UCSD-AML1 (cell line): Measurements from ENCODE around the gene IMPACT.

Experiments
- DNase-seq: peaks from one replicate; lab custom pipeline; 2025; ENCODE audit not compliant: unreplicated experiment; lab: John Stamatoyannopoulos, UW

The IMPACT gene

DNA sequence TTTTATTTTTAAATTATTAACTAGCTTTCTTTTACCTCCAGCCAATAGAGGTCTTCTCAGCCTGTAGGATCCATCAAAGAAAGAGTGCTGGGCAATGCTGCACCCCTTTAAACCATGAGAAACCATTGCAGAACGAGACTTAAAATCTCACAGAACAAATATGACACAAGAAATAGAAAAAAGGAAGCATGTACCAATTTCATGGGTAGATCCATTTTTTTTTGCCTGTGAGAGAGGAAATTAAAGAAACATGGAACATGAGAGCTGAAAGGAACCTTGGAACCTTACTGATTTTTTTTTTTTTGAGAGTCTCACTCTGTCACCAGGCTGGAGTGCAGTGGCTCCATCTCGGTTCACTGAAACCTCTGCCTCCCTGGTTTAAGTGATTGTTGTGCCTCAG is 47.9 kb downstream of the IMPACT start:
- no peak for DNase-seq

DNA sequence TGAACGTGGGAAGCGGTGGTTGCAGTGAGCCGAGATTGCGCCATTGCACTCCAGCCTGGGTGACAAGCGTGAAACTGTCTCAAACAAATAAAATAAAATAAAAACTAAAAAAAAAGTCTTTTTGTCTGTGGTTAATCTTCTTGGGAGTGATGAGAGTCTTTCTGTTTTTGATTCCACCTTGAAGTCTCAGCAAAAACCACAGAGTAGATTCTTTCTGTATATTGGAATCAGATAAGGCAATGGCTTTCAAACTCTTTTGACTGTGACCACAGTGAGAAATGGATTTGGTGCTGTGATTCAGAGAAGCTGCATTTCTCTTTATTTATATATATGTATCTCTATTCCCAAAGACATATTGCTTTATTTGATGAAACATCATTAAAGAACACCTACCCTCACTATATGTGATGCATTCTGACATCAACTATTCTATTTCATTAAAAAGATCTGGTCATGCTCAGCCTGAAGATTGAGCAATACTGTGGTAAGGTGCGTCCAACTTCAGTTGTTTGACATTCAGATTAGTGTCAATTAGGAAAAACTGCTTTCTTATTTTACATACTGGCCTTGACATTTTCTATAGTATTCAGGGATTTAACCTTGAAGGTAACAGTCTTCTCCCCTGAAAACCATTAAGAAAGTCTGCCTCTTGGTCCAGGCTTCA is 49.6 kb downstream of the IMPACT start:
- no peak for DNase-seq

DNA sequence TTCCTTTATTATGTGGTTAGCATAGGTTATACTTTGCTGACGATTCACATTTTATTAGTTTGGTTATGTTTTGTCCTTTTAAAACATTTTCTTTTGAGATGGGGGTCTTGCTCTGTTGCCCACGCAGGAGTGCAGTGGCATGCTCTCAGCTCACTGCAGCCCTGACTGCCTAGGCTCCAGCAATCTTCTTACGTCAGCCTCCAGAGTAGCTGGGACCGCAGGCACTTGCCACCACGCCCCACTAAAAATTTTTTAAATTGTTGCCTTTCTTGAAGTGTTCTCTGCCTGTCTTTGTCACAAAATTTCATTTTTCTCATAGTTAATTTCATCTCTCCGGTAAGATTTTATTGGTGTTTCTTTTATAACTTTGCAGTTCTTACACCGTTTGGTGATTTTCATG is 52.9 kb downstream of the IMPACT start:
- DNase-seq = no peak

DNA sequence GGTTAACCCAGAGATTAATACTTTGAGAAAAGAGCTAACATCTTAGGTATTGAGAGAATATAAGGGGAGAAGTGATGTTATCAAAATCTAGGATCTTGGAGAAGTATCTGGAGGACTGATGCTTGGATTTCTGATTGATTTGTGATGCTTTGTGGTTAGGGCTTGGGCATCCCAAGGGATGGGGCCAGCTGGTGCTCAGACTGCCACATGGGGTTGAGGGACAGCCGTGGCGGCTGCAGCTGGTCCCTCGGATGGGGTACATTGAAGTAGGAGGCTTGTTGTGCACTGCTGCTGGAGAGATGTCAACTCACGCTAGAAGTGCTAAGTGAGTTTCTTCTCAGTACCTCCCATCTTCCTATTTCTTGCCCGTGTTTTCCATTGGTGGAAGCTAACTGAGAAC is 56.4 kb downstream of the IMPACT start:
- no peak for DNase-seq

DNA sequence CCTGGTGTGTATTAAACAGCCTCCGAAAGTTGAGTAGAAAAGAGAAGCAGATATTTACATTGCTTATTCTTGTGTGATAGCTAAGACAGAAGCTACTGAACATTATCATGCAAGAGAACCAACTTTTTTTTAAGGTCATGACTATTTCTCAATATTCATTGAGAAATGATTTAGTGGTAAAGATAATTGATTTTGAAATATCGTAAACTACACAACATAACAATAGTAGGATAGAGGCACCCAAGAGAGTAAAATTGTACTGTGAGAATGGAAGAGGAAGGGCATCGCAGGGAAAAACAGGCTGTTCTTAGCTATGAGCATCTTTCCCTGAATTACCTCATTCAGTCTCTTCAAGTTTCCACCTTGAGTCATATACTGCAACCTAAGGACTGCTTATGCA is 59.2 kb downstream of the IMPACT start:
- no peak for DNase-seq

DNA sequence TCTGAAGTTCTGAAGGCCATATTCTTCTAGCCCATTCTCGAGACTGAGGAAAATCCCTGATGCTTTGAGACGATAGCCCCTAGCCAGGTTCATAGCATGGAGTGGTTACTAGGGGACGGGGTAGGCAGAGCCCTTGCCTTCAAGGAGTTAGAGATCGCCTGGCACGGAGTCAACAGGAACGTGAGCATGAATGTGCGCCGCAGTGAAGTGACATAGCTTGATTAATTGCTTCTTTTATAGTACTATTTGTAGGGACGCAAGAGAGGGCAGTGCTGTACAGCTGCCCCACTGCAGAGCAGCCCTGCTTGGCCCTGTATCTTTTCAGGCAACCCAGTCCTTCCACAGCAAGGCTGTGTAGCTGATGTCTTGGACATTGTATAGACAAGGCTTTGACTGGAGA is 60.2 kb downstream of the IMPACT start:
- no peak for DNase-seq

DNA sequence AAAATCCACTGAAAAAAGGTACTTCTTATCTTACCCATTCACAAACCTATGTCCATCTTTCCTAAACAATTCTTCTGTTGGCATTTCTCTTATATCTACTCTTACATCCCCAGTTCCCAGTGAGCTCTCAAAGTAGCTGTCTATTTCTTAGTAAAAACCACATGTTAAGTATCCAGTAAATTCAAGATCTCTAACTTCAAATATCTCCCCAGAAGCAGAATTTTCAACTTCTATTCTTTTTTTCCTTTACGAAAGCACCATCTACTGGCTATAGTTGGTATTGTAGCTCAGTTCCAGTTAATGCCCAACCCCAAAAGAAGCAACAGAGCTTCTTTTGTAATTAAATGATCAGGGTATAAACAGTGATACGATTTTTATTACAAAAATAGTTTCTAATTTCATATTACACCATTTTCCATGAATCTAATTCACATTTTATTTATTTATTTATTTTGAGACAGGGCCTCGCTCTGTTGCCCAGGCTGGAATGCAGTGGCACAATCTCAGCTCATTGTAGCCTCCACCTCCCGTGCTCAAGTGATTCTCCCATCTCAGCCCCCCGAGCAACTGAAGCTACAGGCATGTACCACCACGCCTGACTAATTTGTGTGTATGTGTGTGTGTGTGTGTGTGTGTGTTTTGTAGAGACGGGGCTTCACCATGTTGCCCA is 62.5 kb downstream of the IMPACT start:
- no peak for DNase-seq

DNA sequence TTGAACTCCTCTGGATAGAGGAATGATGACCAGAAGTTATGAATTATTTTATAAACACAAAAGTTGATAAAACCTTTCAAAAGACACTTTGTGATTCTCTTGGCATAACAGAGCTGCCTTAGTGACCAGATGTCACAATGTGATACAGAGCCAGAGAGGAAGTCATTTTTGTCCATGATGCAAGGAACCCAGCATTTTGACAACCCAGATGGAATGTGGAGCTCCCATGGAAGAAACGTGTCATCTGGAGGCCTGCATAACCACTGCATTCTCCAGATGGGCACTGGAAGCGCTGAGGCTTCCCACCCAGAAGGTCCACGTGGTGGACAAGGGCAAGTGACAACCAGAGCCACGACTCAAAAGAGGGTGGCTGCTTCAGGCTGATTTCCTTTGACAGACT is 64.1 kb downstream of the IMPACT start:
- DNase-seq = peak; percentile 28

DNA sequence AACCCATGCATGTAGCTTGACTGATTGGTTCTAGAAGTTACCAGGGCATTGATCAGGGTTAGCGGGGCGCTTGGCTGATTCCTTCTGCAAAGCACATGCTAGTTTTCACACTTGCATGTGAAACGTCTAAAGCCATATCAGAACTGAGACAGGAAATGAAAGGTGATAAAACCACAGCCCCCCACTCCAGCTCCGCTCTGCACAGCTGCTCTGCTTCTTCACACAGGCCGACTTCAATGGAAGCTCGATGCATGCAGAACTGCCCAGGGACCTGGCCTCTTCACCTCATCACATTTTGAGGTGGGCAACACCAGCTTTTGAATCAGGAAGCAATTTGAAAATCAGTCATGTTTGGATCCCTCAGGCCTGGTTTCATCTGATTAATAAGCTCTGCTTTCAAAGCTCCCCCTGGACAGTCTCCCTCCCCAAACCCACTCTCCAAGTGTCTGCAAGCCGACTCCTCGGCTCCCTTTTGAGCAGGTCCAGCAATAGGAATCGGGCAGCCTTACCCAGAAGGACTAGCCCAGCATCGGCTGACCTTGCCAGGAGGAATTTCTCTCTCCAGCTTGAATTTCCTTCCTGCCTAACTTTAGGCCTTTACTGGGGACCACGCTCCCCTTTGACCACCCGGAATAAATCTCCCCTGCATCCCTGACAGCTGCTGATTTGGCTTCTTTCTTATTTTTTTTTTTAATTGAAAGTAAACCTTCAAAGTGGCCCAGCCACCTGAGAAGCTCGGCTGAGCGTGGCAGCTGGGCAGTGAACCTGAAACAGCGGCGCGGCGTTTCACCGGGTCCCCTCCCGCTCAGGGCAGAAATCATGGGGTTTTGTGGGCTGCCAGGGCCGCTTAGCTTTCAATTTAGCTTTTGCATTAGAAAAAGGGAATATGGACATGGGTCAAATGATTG is 65.7 kb downstream of the IMPACT start:
- no peak for DNase-seq

DNA sequence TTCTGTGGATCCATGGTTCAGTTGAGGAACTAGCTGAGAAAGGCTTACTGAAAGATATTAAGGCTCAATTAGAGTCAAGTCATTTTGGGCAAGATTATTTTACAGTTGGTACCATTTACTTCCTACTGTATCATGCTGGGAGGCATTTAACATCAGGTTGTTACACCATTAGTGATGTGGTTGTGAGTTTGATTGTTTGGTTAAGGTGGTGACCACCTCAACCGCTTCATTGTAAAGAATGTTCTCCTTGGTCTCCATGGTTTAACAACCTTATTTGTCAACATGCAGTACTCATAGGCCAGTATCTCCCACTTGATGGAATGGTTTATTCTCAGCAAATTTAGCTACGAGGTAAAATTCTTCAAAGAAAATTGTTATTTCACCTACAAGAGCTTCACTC is 68.1 kb downstream of the IMPACT start:
- no peak for DNase-seq

DNA sequence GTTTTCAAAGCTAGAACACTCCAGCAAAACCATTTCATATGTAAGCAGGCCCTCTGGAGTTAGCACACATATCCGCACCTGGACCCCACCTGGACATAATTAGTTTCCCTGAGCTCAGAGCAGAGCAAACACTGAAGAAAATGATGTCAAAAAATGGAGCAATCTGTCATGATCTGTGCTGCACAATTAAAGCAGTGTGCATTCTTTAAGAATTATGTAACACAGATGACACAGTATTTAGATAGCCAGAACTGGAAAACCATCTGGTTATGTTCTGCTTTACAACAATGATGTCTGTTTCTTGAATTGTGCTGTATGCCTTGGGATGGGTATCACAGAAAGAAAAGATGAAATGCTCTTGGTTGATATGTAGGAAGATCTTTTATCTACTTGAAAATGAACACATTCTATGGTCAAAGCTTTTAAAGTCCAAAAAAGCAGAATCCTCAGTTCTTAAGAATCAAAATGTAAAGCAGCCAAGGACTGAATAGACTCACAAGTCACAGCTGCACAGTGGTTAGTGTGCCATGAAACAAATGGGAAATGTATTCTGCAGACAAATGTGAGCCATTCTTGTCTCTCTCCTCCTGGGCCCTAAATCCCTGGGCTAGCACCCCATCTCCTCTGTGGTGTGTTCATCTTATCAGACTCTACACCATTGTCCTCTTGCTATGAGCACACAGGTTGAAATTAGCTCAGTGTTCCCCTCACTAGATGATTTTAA is 70.7 kb downstream of the IMPACT start:
- no peak for DNase-seq

DNA sequence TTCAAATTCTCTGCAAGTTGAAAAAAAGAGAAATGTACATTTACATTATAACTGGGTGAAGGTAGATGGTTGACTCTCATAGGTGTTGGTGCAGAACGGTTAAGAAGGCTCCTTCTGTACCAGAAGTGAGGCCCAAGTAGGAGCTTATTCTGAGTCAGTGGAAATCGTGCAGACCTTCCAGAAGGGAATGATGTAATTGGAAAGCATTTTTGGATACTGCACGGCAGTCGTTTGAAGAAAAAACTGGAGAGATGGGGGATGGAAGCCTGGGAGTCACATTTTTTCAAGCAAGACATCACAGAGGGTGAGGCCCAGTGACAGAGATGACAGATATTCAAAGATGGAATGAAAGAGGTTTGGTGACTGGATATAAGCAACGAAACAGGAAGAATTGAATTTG is 73.3 kb downstream of the IMPACT start:
- DNase-seq = no peak

DNA sequence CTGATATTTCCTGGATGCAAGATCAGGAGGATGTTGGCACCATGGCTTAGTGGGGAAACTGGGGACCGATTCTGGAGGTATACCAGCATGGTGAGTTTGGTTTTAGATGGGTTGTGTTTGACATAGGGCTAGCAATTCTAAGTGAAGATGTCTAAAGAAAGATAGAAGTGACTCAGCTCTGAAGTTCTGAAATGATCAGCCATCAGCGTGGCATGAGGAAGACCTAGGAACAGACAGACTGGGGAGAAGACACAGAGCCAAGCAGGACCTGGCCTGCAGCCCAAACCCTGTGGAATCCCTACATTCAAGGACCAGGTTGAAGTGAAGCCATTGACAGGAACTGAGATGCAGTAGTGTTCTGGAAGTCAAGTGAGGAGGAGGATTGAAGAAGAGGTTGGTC is 73.7 kb downstream of the IMPACT start:
- DNase-seq = no peak

DNA sequence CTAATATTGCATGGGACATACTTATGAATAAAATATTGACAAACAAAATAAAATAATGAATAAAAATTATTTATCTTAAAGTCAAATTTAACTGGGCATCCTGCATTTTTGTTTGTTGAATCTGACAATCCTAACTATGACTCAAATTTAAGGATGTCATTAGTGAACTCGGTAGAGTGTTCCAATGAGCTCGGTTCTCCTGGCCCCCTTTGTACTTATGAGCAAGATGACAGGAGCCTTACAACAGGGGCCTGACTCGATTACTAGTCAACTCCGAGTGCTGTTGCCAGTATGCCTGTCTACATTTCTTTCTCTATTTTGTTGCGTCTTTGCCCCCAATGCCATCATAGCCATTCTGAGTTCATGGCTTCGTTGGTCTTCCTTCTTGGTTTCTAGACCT is 74.3 kb downstream of the IMPACT start:
- DNase-seq = no peak

DNA sequence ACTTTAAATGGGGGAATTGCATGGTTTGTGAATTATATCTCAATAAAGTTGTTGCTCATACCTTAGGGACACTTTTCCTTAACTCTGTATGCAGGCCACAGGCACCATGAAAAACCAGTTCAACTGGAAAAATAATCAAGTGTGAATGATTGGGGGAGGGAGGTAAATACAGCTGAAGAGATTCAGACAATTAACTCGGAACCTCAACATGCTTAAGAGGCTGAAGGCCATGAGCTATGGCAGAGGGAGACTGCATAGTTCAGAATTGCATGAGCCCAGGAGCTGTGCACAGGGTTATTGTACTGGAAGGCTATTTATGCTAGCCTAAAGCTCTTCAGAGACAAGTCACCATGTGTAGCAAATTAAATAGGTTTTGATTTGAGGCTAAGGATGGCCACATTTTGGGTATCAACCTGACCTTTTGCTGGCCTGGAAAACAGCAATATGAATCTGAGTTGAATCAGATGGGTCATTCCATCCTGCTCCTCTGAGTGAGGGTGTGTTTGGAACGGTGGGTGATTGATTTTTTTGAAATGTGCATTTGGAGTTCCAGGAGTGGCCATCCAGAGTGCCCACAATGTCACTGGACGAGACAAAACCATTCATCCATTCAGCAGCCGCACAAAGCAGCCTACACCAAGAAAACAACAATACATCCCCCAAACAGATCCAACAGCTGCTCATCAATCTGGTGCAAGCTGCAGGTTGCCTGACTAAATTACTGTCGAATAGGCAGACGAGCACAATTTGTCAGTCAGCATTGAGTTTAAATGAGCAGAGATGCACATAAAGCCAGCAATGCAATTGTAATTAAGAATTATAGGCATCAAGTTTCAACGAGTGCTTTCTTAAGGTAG is 76.4 kb downstream of the IMPACT start:
- no peak for DNase-seq
